OCI-LY7 (cell line): ENCODE measurements around the gene IVD. TPM values are rescaled to one million over a fixed set of nuclear protein-coding genes. Genes with fewer than 3 reads are reported as not detected.

Source experiments
- BruUV-seq: library from RNA; stranded (reverse); fragments of 400-500 nt; replicated peaks from 2 replicates; lab custom pipeline; 2021; lab: Mats Ljungman, UMichigan
- CTCF ChIA-PET: fragments of 300-600 bp; sonication (Branson Sonifier 250); formaldehyde crosslinking; loops from one replicate; lab custom pipeline; 2022; ENCODE audit warnings: antibody characterized with exemption; ENCODE audit not compliant: unreplicated experiment; lab: Charles Lee
- POLR2A ChIA-PET: fragments of 300-600 bp; sonication (Branson Sonifier 250); formaldehyde crosslinking; loops from one replicate; lab custom pipeline; 2022; ENCODE audit warnings: antibody characterized with exemption; lab: Charles Lee
- DNase-seq: peaks from one replicate; pipeline ENCODE4 v3.0.0-alpha.2; 2015; ENCODE audit warnings: low spot score
- H2AFZ ChIP-seq: fragments of 200-600 bp; sonication (generic), shearing (Covaris generic); 2 replicates; pipeline ENCODE4 v1.6.1; 2014; ENCODE audit warnings: mild to moderate bottlenecking, antibody characterized with exemption, low read length, moderate library complexity
- H3K27ac ChIP-seq: fragments of 200-600 bp; sonication (generic); 2 replicates; pipeline ENCODE4 v1.5.1; 2014; ENCODE audit warnings: mixed run types, low read depth, mild to moderate bottlenecking, moderate library complexity, low read length, inconsistent platforms; ENCODE audit not compliant: poor library complexity, severe bottlenecking
- H3K36me3 ChIP-seq: fragments of 200-600 bp; sonication (generic); 2 replicates; pipeline ENCODE4 v1.6.1; 2014; ENCODE audit warnings: mild to moderate bottlenecking, antibody characterized with exemption, low read length, moderate library complexity, mixed read lengths; ENCODE audit not compliant: insufficient read depth
- H3K4me1 ChIP-seq: fragments of 200-600 bp; sonication (generic); 2 replicates; pipeline ENCODE4 v1.5.1; 2014; ENCODE audit warnings: mild to moderate bottlenecking, low read length; ENCODE audit not compliant: insufficient read depth, poor library complexity, severe bottlenecking
- H3K4me2 ChIP-seq: fragments of 200-600 bp; sonication (generic); 2 replicates; pipeline ENCODE4 v1.6.1; 2014; ENCODE audit warnings: mild to moderate bottlenecking, low read length
- H3K4me3 ChIP-seq: fragments of 200-600 bp; sonication (generic); 2 replicates; pipeline ENCODE4 v1.5.1; 2014; ENCODE audit warnings: mild to moderate bottlenecking, low read depth, low read length; ENCODE audit not compliant: poor library complexity, severe bottlenecking
- H3K79me2 ChIP-seq: fragments of 200-600 bp; sonication (generic); 2 replicates; pipeline ENCODE4 v1.6.1; 2016; ENCODE audit warnings: low read depth, mild to moderate bottlenecking, low read length, moderate library complexity, mixed read lengths; ENCODE audit not compliant: insufficient read depth
- H3K9me2 ChIP-seq: fragments of 200-600 bp; sonication (generic); 2 replicates; pipeline ENCODE4 v1.6.1; 2016; ENCODE audit warnings: mild to moderate bottlenecking, low read length, mixed read lengths; ENCODE audit not compliant: insufficient read depth
- H3K9me3 ChIP-seq: fragments of 200-600 bp; sonication (generic); 2 replicates; pipeline ENCODE4 v1.6.1; 2014; ENCODE audit warnings: mild to moderate bottlenecking, mixed run types, low read length, mixed read lengths
- H4K20me1 ChIP-seq: fragments of 200-600 bp; sonication (generic); 2 replicates; pipeline ENCODE4 v1.6.1; 2014; ENCODE audit warnings: mild to moderate bottlenecking, antibody characterized with exemption, low read length, moderate library complexity, mixed read lengths; ENCODE audit not compliant: insufficient read depth
- CTCF ChIP-seq: fragments of 200-600 bp; sonication (generic); conservative IDR thresholded peaks from 2 replicates; pipeline ENCODE4 v1.5.1; 2014; ENCODE audit warnings: mild to moderate bottlenecking, antibody characterized with exemption, low read length, moderate library complexity, mixed read lengths
- EZH2phosphoT487 ChIP-seq: fragments of 200-600 bp; sonication (generic); IDR thresholded peaks from 2 replicates; pipeline ENCODE4 v1.6.1; 2018; ENCODE audit warnings: low read depth, borderline replicate concordance, mild to moderate bottlenecking, mixed run types, antibody characterized with exemption, low read length, moderate library complexity, mixed read lengths
- intact Hi-C: fragments of 100-400 bp; cut with micrococcal nuclease; formaldehyde crosslinking; loops from one replicate; pipeline ENCODE4 v1.10.0; 2022; ENCODE audit not compliant: unreplicated experiment
- total RNA-seq, 2 experiments: library from RNA; depleted of rRNA in 1 of 2; stranded (reverse); fragments of >200 nt in 1 of 2; shearing (Covaris generic) in 1 of 2; gene quantifications; 2 replicates each; pipeline ENCODE4 v1.2.3, GENCODE V29; 2014 to 2022

Gene IVD
- total RNA-seq, 2 experiments from 2014 or later, result 20.6 to 67.3 TPM

DNA sequence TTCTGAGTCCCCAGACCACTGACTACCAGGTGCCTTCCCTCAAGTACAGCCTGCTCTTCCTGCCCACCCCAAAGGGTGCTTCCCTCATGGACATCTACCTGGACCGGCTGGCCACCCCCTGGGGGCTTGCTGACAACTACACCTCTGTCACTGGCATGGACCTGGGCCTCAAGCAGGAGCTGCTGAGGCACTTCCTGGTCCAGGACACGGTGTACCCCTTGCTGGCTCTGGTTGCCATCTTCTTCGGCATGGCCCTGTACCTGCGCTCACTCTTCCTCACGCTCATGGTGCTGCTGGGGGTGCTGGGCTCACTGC, 38.3 kb upstream of the IVD start:
- Histone ChIP-seq H3K27ac (no peak overlapping the region), H4K20me1 (no peaks in the 10 kb centered on the region), H3K4me2 (peak overlapping the region; percentile 72), H3K9me2 (no peaks in the 10 kb centered on the region), H2AFZ (peak overlapping the region; percentile 79), H3K4me3 (peak overlapping the region; percentile 60), H3K4me1 (peaks cover 9% of the 10 kb centered on the region), H3K79me2 (no peaks in the 10 kb centered on the region), H3K9me3 (no peaks in the 10 kb centered on the region), H3K36me3 (no peaks in the 10 kb centered on the region)
- DNase-seq, result no peak
- ChIA-PET POLR2A (interaction anchor here (0.8 kb wide), 1 partner anchor 38 kb away, joined by 3 read pairs; the partner anchor contains the start of gene IVD), CTCF (no interaction called here)
- intact Hi-C loops, result no loop called here
- TF ChIP-seq EZH2phosphoT487 (no peak), CTCF (no peak)
- no TSS peak for BruUV-seq

GRCh38 chr15:40367686-40368611, 37.6 kb upstream of the IVD start:
- H3K4me1 ChIP-seq, result peaks cover 9% of the 10 kb centered on the region
- TF ChIP-seq CTCF (peak; percentile 78), EZH2phosphoT487 (no peak)
- peak; percentile 90 for DNase-seq
- no peaks in the 10 kb centered on the region for H3K79me2 ChIP-seq
- H3K9me2 ChIP-seq, result no peaks in the 10 kb centered on the region
- no peaks in the 10 kb centered on the region for H3K9me3 ChIP-seq
- POLR2A ChIA-PET, result interaction anchor here (0.8 to 1.2 kb wide), 2 partner anchors 10 to 38 kb away, joined by 3 to 4 read pairs; partner anchors contain the start of gene IVD
- CTCF ChIA-PET, result no interaction called here
- H3K27ac ChIP-seq, result no peak overlapping the region
- H3K4me2 ChIP-seq, result peak overlapping the region; percentile 72
- no peaks in the 10 kb centered on the region for H4K20me1 ChIP-seq
- intact Hi-C loops, result loop anchor here (1.0 kb wide), 1 partner anchor 54 kb away; no protein-coding TSS in a partner anchor
- H2AFZ ChIP-seq, result peak overlapping the region; percentile 79
- H3K4me3 ChIP-seq, result peak overlapping the region; percentile 60
- H3K36me3 ChIP-seq, result no peaks in the 10 kb centered on the region
- no TSS peak for BruUV-seq
